AG10803 (cell line): ENCODE measurements around the gene CABP4.
"Not testable (repeated sequence)": the region's sequence is repeated elsewhere in the genome, so short reads cannot be mapped to it uniquely, and the experiment has no call there.

Source experiments
- DNase-seq: peaks from one replicate; pipeline ENCODE4 v3.0.0; 2010; ENCODE audit warnings: low read depth
- H3K4me3 ChIP-seq: 2 replicates; pipeline ENCODE4 v1.5.1; 2011; ENCODE audit warnings: mild to moderate bottlenecking, low read length, control low read depth
- CTCF ChIP-seq: conservative IDR thresholded peaks from 2 replicates; pipeline ENCODE4 v1.5.1; 2011; ENCODE audit warnings: mild to moderate bottlenecking, low read length, control low read depth, inconsistent platforms

CABP4 gene

DNA sequence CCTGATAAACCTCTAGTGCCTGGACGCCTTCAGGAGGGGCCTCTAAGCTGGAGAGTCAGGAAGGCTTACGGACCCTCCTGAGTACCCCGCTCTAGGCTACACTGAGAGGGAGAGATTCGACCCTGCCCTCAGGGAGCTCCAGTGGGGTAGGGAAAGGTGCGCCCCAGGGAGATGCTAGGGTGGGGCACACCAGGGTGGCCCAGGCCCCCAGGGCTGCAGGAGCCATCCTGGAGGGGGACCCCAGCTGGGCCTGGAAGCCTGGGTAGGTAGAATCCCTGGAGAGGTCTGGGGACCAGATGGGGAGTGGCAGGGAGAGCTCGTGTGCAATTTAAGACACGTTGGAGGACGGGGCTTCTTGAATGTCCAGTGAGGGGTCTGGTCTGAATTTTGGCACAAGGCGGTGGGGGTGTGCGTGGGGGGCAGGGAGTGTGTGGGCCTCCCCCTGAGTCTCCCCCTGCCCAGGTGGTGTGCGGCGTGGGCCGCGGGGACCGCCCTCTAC, 35.0 kb upstream of the CABP4 start:
- TF ChIP-seq CTCF = no peak
- H3K4me3 ChIP-seq = peak overlapping the region; percentile 49
- DNase-seq = no peak

DNA sequence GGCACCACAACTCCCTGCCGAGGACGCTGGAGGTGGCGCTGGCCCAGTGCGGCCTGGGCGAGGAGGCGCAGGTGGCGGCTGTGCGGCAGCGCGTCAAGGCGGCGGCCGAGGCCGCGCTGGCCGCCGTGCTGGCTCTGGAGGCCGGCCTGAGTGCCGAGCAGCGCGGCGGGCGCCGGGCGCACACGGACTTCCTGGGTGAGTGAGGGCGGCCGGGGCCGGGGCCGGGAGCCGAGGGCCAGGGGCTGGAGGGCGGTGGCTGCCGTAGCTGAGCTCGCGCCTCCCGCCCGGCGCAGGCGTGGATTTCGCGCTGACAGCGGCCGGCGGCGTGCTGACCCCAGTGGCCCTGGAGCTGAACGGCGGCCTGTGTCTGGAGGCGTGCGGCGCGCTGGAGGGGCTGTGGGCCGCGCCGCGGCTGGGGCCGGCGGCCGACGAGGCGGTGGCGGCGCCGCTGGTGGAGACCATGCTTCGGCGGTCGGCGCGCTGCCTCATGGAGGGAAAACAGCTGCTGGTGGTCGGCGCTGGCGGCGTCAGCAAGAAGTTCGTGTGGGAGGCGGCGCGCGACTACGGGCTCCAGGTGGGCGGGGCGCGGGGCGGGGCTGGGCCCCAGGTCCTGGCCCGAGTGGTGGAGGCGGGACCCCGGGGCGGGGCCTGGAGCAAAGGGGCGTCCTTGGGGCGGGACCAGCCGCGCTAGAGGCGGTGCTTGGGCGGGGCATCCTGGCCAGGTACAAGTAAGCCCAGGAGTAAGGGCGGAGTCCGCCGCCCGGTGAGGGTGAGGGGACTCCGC, 34.3 kb upstream of the CABP4 start:
- DNase-seq = peak; percentile 81
- H3K4me3 ChIP-seq = peak overlapping the region; percentile 49

GRCh38 chr11:67421430-67422031, 33.6 kb upstream of the CABP4 start:
- peak overlapping the region; percentile 46 for H3K4me3 ChIP-seq
- no peak for TF ChIP-seq CTCF
- no peak for DNase-seq

More for the DNA sequence above, 34.3 kb upstream of the CABP4 start:
- TF ChIP-seq CTCF = no peak

- no peak overlapping the region for H3K4me3 ChIP-seq
- DNase-seq = no peak
- TF ChIP-seq CTCF = no peak
Observed at GRCh38 chr11:67422891-67423290, 32.3 kb upstream of the CABP4 start.

DNA sequence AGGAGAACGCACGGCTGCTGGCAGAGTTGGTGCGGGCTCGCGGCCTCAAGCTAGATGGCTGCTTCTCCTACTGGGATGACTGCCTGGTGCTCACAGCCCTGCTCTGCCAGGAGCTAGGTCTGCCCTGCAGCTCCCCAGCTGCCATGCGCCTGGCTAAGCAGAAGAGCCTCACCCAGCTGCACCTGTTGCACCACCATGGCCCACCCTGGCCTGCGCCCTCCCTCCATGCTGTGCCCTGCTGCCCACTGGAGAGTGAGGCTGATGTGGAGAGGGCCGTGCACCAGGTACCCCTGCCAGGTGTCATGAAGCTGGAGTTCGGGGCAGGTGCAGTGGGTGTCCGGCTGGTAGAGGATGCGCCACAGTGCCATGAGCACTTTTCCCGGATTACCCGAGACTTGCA, 31.7 kb upstream of the CABP4 start:
- DNase-seq = no peak
- no peak overlapping the region for H3K4me3 ChIP-seq
- no peak for TF ChIP-seq CTCF

DNA sequence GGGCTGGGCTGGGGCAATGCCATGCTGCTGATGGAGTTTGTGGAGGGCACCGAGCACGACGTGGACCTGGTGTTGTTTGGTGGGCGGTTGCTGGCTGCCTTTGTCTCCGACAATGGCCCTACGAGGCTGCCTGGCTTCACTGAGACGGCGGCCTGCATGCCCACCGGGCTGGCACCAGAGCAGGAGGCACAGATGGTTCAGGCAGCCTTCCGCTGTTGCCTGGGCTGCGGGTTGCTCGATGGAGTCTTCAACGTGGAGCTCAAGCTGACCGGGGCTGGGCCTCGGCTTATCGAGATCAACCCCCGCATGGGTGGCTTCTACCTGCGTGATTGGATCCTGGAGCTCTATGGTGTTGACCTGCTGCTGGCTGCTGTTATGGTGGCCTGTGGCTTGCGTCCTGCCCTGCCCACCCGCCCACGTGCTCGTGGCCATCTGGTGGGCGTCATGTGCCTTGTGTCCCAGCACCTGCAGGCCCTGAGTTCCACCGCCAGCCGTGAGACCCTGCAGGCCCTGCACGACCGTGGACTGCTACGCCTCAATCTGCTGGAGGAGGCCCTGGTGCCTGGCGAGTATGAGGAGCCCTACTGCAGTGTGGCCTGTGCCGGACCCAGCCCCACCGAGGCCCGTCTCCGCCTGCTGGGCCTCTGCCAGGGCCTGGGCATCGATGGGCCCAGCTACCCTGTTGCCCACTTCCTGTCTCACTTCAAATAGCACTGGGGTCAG, 31.1 kb upstream of the CABP4 start:
- no peak overlapping the region for H3K4me3 ChIP-seq
- DNase-seq = no peak
- TF ChIP-seq CTCF = no peak

DNA sequence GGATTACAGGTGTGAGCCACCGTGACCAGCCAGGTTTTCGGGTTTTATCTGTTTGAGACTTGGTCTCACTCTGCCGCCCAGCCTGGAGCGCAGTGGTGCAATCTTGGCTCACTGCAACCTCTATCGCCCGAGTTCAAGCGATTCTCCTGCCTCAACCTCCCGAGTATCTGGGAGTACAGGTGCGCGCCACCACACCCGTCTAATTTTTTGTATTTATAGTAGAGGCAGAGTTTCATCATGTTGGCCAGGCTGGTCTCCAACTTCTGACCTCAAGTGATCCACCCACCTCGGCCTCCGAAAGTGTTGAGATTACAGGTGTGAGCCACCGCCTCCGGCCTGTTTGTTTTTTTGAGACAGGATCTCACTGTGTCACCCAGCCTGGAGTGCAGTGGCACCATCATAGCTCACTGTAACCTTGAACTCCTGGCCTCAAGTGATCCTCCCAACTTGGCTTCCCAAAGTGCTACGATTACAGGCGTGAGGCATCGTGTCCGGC, 27.7 kb upstream of the CABP4 start:
- not testable (repeated sequence) for DNase-seq
- peak overlapping the region; percentile 98 for H3K4me3 ChIP-seq
